B cell (primary cell): ENCODE data around the gene PRKX. TPM values are rescaled to one million over a fixed set of nuclear protein-coding genes. Genes with fewer than 3 reads are reported as not detected.

Source experiments
- ATAC-seq: fragments of 200-7000 bp; cut with Tn5 transposase; one replicate; pipeline ENCODE4 v1.10.0; 2021; ENCODE audit warnings: low read depth, mild to moderate bottlenecking, moderate number of reproducible peaks, moderate library complexity
- CTCF ChIA-PET: fragments of 350-600 bp; sonication (Branson Sonifier 250); formaldehyde crosslinking; loops from one replicate; lab custom pipeline; 2021; ENCODE audit warnings: antibody characterized with exemption, inconsistent platforms; lab: Charles Lee
- POLR2A ChIA-PET: fragments of 350-600 bp; sonication (Branson Sonifier 250); formaldehyde crosslinking; loops from one replicate; lab custom pipeline; 2021; ENCODE audit warnings: antibody characterized with exemption; lab: Charles Lee
- DNase-seq: peaks from one replicate; pipeline ENCODE4 v3.0.0; 2013
- H2AFZ ChIP-seq: 2 replicates; pipeline ENCODE4 v1.6.1; 2012; ENCODE audit warnings: mild to moderate bottlenecking, low read depth, low read length; ENCODE audit not compliant: insufficient read depth, poor library complexity, severe bottlenecking
- H3K27ac ChIP-seq, 2 donors: 1 replicate in 1 of 2; 2 replicates in 1 of 2; pipeline ENCODE4 v1.5.1; 2012 to 2013; ENCODE audit warnings: low read length in 2 of 2, mild to moderate bottlenecking in 2 of 2, moderate library complexity in 1 of 2
- H3K27me3 ChIP-seq, 4 experiments: fragments of 200-600 bp in 1 of 4; sonication (generic) in 1 of 4; replicated peaks in 1 of 4; 1 replicate in 2 of 4; 2 replicates in 2 of 4; pipeline versions ENCODE4 v1.6.1 to v1.7.0; 2013 to 2016; ENCODE audit warnings: low read length in 3 of 4, mild to moderate bottlenecking in 2 of 4, mixed read lengths in 1 of 4, moderate library complexity in 1 of 4; ENCODE audit not compliant: insufficient read depth in 4 of 4, control insufficient read depth in 3 of 4; ENCODE audit errors: control extremely low read depth in 1 of 4
- H3K36me3 ChIP-seq, 2 experiments: replicated peaks in 1 of 2; 1 replicate in 1 of 2; 2 replicates in 1 of 2; pipeline versions ENCODE4 v1.6.1 to v1.7.1; 2013; ENCODE audit warnings: low read length in 1 of 2; ENCODE audit not compliant: insufficient read depth in 2 of 2, control insufficient read depth in 1 of 2; ENCODE audit errors: control extremely low read depth in 1 of 2, extremely low read depth in 1 of 2
- H3K4me1 ChIP-seq, 2 donors: fragments of 200-600 bp in 1 of 2; sonication (generic) in 1 of 2; 1 replicate in 1 of 2; 2 replicates in 1 of 2; pipeline versions ENCODE4 v1.5.1 to v1.6.1; 2013 to 2017; ENCODE audit warnings: low read length in 2 of 2; ENCODE audit not compliant: control insufficient read depth in 2 of 2, insufficient read depth in 2 of 2
- H3K4me2 ChIP-seq: replicated peaks from 2 replicates; pipeline ENCODE3; 2012; ENCODE audit warnings: mild to moderate bottlenecking, low read depth, low read length; ENCODE audit not compliant: poor library complexity, severe bottlenecking
- H3K4me3 ChIP-seq, 5 experiments: fragments of 200-600 bp in 1 of 5; sonication (generic) in 1 of 5; 1 replicate in 3 of 5; 2 replicates in 2 of 5; pipeline versions ENCODE4 v1.5.1 to v1.7.0; 2011 to 2016; ENCODE audit warnings: low read length in 4 of 5, mild to moderate bottlenecking in 4 of 5, low read depth in 2 of 5, control low read depth in 1 of 5, moderate library complexity in 1 of 5; ENCODE audit not compliant: insufficient read depth in 1 of 5; ENCODE audit errors: control extremely low read depth in 1 of 5, extremely low read depth in 1 of 5
- H3K79me2 ChIP-seq: fragments of 200-600 bp; sonication (generic); one replicate; pipeline ENCODE4 v1.6.0; 2016; ENCODE audit warnings: low read length; ENCODE audit not compliant: control insufficient read depth, insufficient read depth
- H3K9ac ChIP-seq: fragments of 200-600 bp; sonication (generic); 2 replicates; pipeline ENCODE4 v1.6.1; 2017; ENCODE audit warnings: mild to moderate bottlenecking, low read length, moderate library complexity
- H3K9me3 ChIP-seq, 3 donors: one replicate each; pipeline versions ENCODE4 v1.6.1 to v1.7.1; 2013; ENCODE audit warnings: low read length in 2 of 3; ENCODE audit not compliant: control insufficient read depth in 2 of 3, insufficient read depth in 1 of 3; ENCODE audit errors: control extremely low read depth in 1 of 3
- H4K20me1 ChIP-seq: 2 replicates; pipeline ENCODE4 v1.6.0; 2012; ENCODE audit warnings: mild to moderate bottlenecking, low read length; ENCODE audit not compliant: insufficient read depth, control insufficient read depth, poor library complexity, severe bottlenecking
- H3K27ac Mint-ChIP-seq: one replicate; pipeline ENCODE4 v1.8.0; 2021; ENCODE audit warnings: mixed read lengths
- H3K27me3 Mint-ChIP-seq: one replicate; pipeline ENCODE4 v1.8.0; 2021; ENCODE audit warnings: mixed read lengths
- H3K4me1 Mint-ChIP-seq: one replicate; pipeline ENCODE4 v1.8.0; 2021; ENCODE audit warnings: mixed read lengths
- H3K4me3 Mint-ChIP-seq: one replicate; pipeline ENCODE4 v1.8.0; 2021; ENCODE audit warnings: mixed read lengths
- H3K9me3 Mint-ChIP-seq: one replicate; pipeline ENCODE4 v1.8.0; 2022; ENCODE audit warnings: mixed read lengths; ENCODE audit not compliant: insufficient read depth
- CTCF ChIP-seq: fragments of 200-600 bp; IDR thresholded peaks from one replicate; pipeline ENCODE4 v1.8.0; 2022; ENCODE audit warnings: antibody characterized with exemption, mild to moderate bottlenecking
- EZH2 ChIP-seq: IDR thresholded peaks from 2 replicates; pipeline ENCODE4 v1.6.1; 2012; ENCODE audit warnings: borderline replicate concordance, low read depth, mild to moderate bottlenecking, moderate library complexity, low read length; ENCODE audit not compliant: insufficient read depth, poor library complexity, severe bottlenecking
- WGBS: methylation state at CpG from one replicate; pipeline ENCODE4 v1.1.5; 2013; ENCODE audit warnings: missing lambda C conversion rate; ENCODE audit not compliant: insufficient coverage; 5-methylcytosine and 5-hydroxymethylcytosine counted together
- intact Hi-C: fragments of 100-400 bp; cut with micrococcal nuclease; formaldehyde crosslinking; loops from one replicate; pipeline ENCODE4 v1.10.0; 2022
- polyA plus RNA-seq: library from polyadenylated mRNA; depleted of rRNA; stranded (reverse); fragments of >200 nt; gene quantifications from 2 replicates; pipeline ENCODE4 v1.2.3, GENCODE V29; 2012
- total RNA-seq, 2 donors: library from RNA; stranded (reverse); fragments of 120-200 nt in 1 of 2; gene quantifications; 1 replicate in 1 of 2; 2 replicates in 1 of 2; pipeline versions ENCODE4 v1.2.3 to v1.2.4, GENCODE V29; 2013 to 2022

Gene PRKX
- total and polyA plus RNA-seq, 2 donors (not counting 1 experiment from before 2014, with no cell fraction given), result 26.2 to 52.5 TPM

DNA sequence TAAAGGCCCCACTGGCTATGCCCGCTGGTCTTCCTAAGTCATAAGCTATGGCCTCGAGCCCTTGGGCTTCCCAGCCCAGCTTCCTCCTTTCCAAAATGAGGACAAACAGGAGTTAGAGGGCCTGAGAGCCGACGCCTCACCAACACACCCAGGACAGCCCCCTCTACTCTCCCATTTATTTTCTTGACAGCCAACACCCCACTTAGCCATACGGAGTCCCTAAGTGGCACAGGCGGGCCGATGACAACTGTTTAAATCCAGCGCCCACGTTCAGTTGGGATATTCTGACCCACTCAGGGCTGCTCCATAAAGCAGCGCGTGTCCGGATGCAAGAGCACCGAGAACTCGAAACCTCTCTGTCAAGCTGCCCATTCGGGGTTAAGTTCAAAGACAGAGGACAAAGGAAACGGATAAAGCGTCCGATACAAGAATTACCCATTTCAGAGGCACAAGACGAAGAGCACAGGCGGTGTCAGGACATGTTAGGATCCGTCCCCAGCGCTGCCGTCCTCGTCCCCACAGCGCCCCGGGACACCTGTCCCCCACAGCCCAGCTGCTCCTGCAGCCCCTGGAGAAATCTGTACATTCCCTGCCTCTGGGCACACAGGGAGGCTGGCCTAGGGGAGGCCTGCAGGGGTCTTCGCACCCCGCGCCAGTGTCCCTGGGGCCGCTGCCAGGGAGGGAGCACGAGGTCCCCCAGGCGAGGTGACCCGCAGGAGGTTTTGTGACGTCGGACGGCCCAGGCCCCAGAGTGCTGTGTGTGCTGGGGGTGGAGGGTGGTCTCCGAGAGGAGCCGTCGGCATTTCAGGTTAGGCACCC is 1.2 kb downstream of the PRKX start:
- H3K4me2 ChIP-seq, result peak overlapping the region; percentile 90
- peak overlapping the region; percentile 11 to 88 (median 77) for H3K4me3 ChIP-seq
- no peaks in the 10 kb centered on the region for H3K27me3 ChIP-seq
- H3K9ac ChIP-seq, result peak overlapping the region; percentile 79
- H3K4me1 ChIP-seq, result peaks cover 15 to 21% of the 10 kb centered on the region in 2 donors
- no peaks in the 10 kb centered on the region for H3K9me3 ChIP-seq
- peaks cover 8% of the 10 kb centered on the region for H3K4me1 Mint-ChIP-seq
- H3K79me2 ChIP-seq, result peaks cover 55% of the 10 kb centered on the region
- intact Hi-C loops, result loop anchor here (5.0 kb wide), 2 partner anchors 50 to 785 kb away; partner anchors contain the start of gene ARSD
- H3K27ac ChIP-seq, result peak overlapping the region; percentile 68 to 83
- 2% methylated on average over 29 of the region's 39 CpGs for WGBS
- peak overlapping the region; percentile 93 for H3K27ac Mint-ChIP-seq
- H3K4me3 Mint-ChIP-seq, result peak overlapping the region; percentile 97
- ChIA-PET CTCF (interaction anchor here (1.6 kb wide), 1 partner anchor 11 kb away, joined by 5 read pairs; no protein-coding TSS in a partner anchor), POLR2A (interaction anchor here (1.4 kb wide), 1 partner anchor 23 kb away, joined by 3 read pairs; no protein-coding TSS in a partner anchor)
- peak; percentile 35 for DNase-seq
- H3K36me3 ChIP-seq, result no peaks in the 10 kb centered on the region
- TF ChIP-seq EZH2 (no peak), CTCF (no peak)
- no peaks in the 10 kb centered on the region for H3K27me3 Mint-ChIP-seq
- H3K9me3 Mint-ChIP-seq, result no peaks in the 10 kb centered on the region
- H4K20me1 ChIP-seq, result peaks cover 7% of the 10 kb centered on the region
- peak overlapping the region; percentile 87 for H2AFZ ChIP-seq
- ATAC-seq, result no peak
